Measurements from ENCODE around the gene PON1. TPM values are rescaled to one million over a fixed set of nuclear protein-coding genes. Genes with fewer than 3 reads are reported as not detected.

Gene PON1
- total and polyA plus RNA-seq, 2 of the 8 experiments (the other 6 are each of a cell fraction or from before 2014, with no cell fraction given) = not detected

DNA sequence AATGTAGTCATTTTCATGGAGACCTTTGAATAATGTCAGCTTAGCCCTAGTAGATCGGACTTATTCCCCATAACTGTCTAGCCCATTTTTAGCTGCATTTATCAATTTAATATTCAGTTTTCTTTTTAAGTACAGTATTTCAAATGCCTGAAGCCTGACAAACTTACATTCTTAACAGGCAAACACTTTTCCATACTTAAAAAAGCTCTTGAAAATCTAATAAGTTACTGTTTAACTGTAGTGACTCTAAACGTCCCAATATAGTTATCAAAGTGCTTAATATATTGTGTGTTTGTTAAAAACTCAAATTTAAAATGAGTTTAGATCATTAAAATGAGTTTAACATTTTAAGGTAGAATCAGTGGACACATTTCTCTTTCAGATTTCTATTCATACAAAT is 44.9 kb downstream of the PON1 start (continued):
- TF ChIP-seq, protein P1, sequence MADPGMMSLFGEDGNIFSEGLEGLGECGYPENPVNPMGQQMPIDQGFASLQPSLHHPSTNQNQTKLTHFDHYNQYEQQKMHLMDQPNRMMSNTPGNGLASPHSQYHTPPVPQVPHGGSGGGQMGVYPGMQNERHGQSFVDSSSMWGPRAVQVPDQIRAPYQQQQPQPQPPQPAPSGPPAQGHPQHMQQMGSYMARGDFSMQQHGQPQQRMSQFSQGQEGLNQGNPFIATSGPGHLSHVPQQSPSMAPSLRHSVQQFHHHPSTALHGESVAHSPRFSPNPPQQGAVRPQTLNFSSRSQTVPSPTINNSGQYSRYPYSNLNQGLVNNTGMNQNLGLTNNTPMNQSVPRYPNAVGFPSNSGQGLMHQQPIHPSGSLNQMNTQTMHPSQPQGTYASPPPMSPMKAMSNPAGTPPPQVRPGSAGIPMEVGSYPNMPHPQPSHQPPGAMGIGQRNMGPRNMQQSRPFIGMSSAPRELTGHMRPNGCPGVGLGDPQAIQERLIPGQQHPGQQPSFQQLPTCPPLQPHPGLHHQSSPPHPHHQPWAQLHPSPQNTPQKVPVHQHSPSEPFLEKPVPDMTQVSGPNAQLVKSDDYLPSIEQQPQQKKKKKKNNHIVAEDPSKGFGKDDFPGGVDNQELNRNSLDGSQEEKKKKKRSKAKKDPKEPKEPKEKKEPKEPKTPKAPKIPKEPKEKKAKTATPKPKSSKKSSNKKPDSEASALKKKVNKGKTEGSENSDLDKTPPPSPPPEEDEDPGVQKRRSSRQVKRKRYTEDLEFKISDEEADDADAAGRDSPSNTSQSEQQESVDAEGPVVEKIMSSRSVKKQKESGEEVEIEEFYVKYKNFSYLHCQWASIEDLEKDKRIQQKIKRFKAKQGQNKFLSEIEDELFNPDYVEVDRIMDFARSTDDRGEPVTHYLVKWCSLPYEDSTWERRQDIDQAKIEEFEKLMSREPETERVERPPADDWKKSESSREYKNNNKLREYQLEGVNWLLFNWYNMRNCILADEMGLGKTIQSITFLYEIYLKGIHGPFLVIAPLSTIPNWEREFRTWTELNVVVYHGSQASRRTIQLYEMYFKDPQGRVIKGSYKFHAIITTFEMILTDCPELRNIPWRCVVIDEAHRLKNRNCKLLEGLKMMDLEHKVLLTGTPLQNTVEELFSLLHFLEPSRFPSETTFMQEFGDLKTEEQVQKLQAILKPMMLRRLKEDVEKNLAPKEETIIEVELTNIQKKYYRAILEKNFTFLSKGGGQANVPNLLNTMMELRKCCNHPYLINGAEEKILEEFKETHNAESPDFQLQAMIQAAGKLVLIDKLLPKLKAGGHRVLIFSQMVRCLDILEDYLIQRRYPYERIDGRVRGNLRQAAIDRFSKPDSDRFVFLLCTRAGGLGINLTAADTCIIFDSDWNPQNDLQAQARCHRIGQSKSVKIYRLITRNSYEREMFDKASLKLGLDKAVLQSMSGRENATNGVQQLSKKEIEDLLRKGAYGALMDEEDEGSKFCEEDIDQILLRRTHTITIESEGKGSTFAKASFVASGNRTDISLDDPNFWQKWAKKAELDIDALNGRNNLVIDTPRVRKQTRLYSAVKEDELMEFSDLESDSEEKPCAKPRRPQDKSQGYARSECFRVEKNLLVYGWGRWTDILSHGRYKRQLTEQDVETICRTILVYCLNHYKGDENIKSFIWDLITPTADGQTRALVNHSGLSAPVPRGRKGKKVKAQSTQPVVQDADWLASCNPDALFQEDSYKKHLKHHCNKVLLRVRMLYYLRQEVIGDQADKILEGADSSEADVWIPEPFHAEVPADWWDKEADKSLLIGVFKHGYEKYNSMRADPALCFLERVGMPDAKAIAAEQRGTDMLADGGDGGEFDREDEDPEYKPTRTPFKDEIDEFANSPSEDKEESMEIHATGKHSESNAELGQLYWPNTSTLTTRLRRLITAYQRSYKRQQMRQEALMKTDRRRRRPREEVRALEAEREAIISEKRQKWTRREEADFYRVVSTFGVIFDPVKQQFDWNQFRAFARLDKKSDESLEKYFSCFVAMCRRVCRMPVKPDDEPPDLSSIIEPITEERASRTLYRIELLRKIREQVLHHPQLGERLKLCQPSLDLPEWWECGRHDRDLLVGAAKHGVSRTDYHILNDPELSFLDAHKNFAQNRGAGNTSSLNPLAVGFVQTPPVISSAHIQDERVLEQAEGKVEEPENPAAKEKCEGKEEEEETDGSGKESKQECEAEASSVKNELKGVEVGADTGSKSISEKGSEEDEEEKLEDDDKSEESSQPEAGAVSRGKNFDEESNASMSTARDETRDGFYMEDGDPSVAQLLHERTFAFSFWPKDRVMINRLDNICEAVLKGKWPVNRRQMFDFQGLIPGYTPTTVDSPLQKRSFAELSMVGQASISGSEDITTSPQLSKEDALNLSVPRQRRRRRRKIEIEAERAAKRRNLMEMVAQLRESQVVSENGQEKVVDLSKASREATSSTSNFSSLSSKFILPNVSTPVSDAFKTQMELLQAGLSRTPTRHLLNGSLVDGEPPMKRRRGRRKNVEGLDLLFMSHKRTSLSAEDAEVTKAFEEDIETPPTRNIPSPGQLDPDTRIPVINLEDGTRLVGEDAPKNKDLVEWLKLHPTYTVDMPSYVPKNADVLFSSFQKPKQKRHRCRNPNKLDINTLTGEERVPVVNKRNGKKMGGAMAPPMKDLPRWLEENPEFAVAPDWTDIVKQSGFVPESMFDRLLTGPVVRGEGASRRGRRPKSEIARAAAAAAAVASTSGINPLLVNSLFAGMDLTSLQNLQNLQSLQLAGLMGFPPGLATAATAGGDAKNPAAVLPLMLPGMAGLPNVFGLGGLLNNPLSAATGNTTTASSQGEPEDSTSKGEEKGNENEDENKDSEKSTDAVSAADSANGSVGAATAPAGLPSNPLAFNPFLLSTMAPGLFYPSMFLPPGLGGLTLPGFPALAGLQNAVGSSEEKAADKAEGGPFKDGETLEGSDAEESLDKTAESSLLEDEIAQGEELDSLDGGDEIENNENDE (IDR thresholded peaks at IDR 0.05; ENCODE audit: insufficient replicate concordance, low read length) = no peak
- TF ChIP-seq JUND (IDR thresholded peaks at IDR 0.05; ENCODE audit: low read length) = no peak
- TF ChIP-seq, protein P2, sequence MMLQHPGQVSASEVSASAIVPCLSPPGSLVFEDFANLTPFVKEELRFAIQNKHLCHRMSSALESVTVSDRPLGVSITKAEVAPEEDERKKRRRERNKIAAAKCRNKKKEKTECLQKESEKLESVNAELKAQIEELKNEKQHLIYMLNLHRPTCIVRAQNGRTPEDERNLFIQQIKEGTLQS (IDR thresholded peaks at IDR 0.05; ENCODE audit: insufficient read depth, low read depth, low read length) = no peak

All from H1 (cell line).